SK-N-SH (cell line): ENCODE results near the gene ZNF577. TPM values are rescaled to one million over a fixed set of nuclear protein-coding genes. Genes with fewer than 3 reads are reported as not detected.

Source experiments
- CTCF ChIA-PET: fragments of 300-600, 350-600 bp; formaldehyde crosslinking; extraction: SDS; loops from one replicate; lab custom pipeline; 2021; lab: Yijun Ruan, JAX
- POLR2A ChIA-PET: fragments of 350-600 bp; sonication (Branson Sonifier 250); formaldehyde crosslinking; extraction: SDS; loops from one replicate; lab custom pipeline; 2020; ENCODE audit warnings: antibody characterized with exemption, inconsistent platforms; lab: Yijun Ruan, JAX
- DNase-seq: peaks from one replicate; pipeline ENCODE4 v3.0.0; 2012
- H2AFZ ChIP-seq: fragments of 200-600 bp; sonication (generic); 2 replicates; pipeline ENCODE4 v1.8.1; 2016; ENCODE audit warnings: antibody characterized with exemption, mild to moderate bottlenecking, low read depth
- H3F3A ChIP-seq: fragments of 200-600 bp; sonication (generic); replicated peaks from 2 replicates; pipeline ENCODE3; 2016; ENCODE audit warnings: antibody characterized with exemption, mild to moderate bottlenecking; ENCODE audit not compliant: insufficient read depth
- H3K27ac ChIP-seq, 2 experiments: fragments of 200-500 bp in 1 of 2; fragments of 200-600 bp in 1 of 2; sonication (Bioruptor generic) in 1 of 2; sonication (generic), shearing (Covaris generic) in 1 of 2; 2 replicates each; pipeline versions ENCODE4 v1.5.1 to v1.6.1; 2014 to 2016; ENCODE audit warnings: low read depth in 2 of 2, inconsistent platforms in 1 of 2, low read length in 1 of 2, mild to moderate bottlenecking in 1 of 2, mixed read lengths in 1 of 2
- H3K27me3 ChIP-seq: fragments of 200-600 bp; sonication (generic), shearing (Covaris generic); 2 replicates; pipeline ENCODE4 v1.6.1; 2016; ENCODE audit warnings: mixed run types; ENCODE audit not compliant: insufficient read depth
- H3K36me3 ChIP-seq, 2 experiments: fragments of 200-500 bp in 1 of 2; fragments of 200-600 bp in 1 of 2; sonication (Bioruptor generic) in 1 of 2; sonication (generic) in 1 of 2; replicated peaks in 1 of 2; 2 replicates each; pipeline versions ENCODE3 to v1.5.1; 2014 to 2016; ENCODE audit warnings: low read length in 1 of 2, mild to moderate bottlenecking in 1 of 2; ENCODE audit not compliant: insufficient read depth in 2 of 2, control insufficient read depth in 1 of 2
- H3K4me1 ChIP-seq, 2 experiments: fragments of 200-500 bp in 1 of 2; fragments of 200-600 bp in 1 of 2; sonication (Bioruptor generic) in 1 of 2; sonication (generic), shearing (Covaris generic) in 1 of 2; 2 replicates each; pipeline versions ENCODE4 v1.5.1 to v1.6.1; 2014 to 2016; ENCODE audit warnings: low read depth in 1 of 2, low read length in 1 of 2, mixed run types in 1 of 2; ENCODE audit not compliant: insufficient read depth in 2 of 2, control insufficient read depth in 1 of 2
- H3K4me2 ChIP-seq: fragments of 200-600 bp; sonication (generic), shearing (Covaris generic); 2 replicates; pipeline ENCODE4 v1.6.1; 2017; ENCODE audit warnings: mixed run types
- H3K4me3 ChIP-seq, 2 experiments: fragments of 200-500 bp in 1 of 2; fragments of 200-600 bp in 1 of 2; sonication (Bioruptor generic) in 1 of 2; sonication (generic), shearing (Covaris generic) in 1 of 2; 2 replicates each; pipeline versions ENCODE4 v1.5.1 to v1.8.1; 2014 to 2016; ENCODE audit warnings: low read depth in 2 of 2, inconsistent platforms in 1 of 2, low read length in 1 of 2, mild to moderate bottlenecking in 1 of 2, mixed read lengths in 1 of 2, moderate library complexity in 1 of 2
- H3K79me2 ChIP-seq: fragments of 200-600 bp; sonication (generic); 2 replicates; pipeline ENCODE4 v1.8.1; 2017; ENCODE audit warnings: mild to moderate bottlenecking; ENCODE audit not compliant: insufficient read depth
- H3K9ac ChIP-seq: fragments of 200-600 bp; sonication (generic); 2 replicates; pipeline ENCODE4 v1.6.1; 2017; ENCODE audit warnings: mixed run types
- H3K9me2 ChIP-seq: fragments of 200-600 bp; sonication (generic); 2 replicates; pipeline ENCODE4 v1.6.1; 2017; ENCODE audit warnings: mixed run types
- H3K9me3 ChIP-seq: fragments of 200-600 bp; sonication (generic); 2 replicates; pipeline ENCODE4 v1.6.1; 2017; ENCODE audit warnings: mixed run types, mild to moderate bottlenecking, moderate library complexity
- H4K20me1 ChIP-seq: fragments of 200-600 bp; sonication (generic); 2 replicates; pipeline ENCODE4 v1.6.1; 2017; ENCODE audit warnings: mild to moderate bottlenecking, mixed run types; ENCODE audit not compliant: insufficient read depth
- CHD2 ChIP-seq: fragments of 150-350 bp; IDR thresholded peaks from 2 replicates; pipeline ENCODE4 v1.6.1; 2018; ENCODE audit warnings: low read length; ENCODE audit not compliant: partially characterized antibody
- ELF1 ChIP-seq: IDR thresholded peaks from 2 replicates; pipeline ENCODE4 v1.4.0; 2012
- EZH2phosphoT487 ChIP-seq: fragments of 200-600 bp; sonication (generic); IDR thresholded peaks from 2 replicates; pipeline ENCODE4 v1.6.1; 2017; ENCODE audit warnings: low read depth, mixed run types, mild to moderate bottlenecking, antibody characterized with exemption, moderate library complexity, borderline replicate concordance
- FOSL2 ChIP-seq: IDR thresholded peaks from 2 replicates; pipeline ENCODE4 v1.4.0; 2012; ENCODE audit warnings: low read depth, mild to moderate bottlenecking, moderate library complexity, borderline replicate concordance
- FOXJ3 ChIP-seq: sonication (generic); formaldehyde crosslinking; IDR thresholded peaks from 2 replicates; pipeline ENCODE4 v1.5.1; 2020; ENCODE audit warnings: mild to moderate bottlenecking, missing genetic modification reagents
- FOXM1 ChIP-seq: IDR thresholded peaks from 2 replicates; pipeline ENCODE4 v1.4.0; 2012; ENCODE audit warnings: low read depth, mild to moderate bottlenecking
- GABPA ChIP-seq: IDR thresholded peaks from 2 replicates; pipeline ENCODE4 v1.4.0; 2012; ENCODE audit warnings: low read depth, mild to moderate bottlenecking
- JUND ChIP-seq: IDR thresholded peaks from 2 replicates; pipeline ENCODE4 v1.4.0; 2012
- MXI1 ChIP-seq: IDR thresholded peaks from 2 replicates; pipeline ENCODE4 v1.6.1; 2012; ENCODE audit warnings: mild to moderate bottlenecking, low read depth, low read length, improper control_type of control experiment
- NFIC ChIP-seq: IDR thresholded peaks from 2 replicates; pipeline ENCODE4 v1.4.0; 2012; ENCODE audit warnings: borderline replicate concordance
- NRF1 ChIP-seq: IDR thresholded peaks from 2 replicates; pipeline ENCODE4 v1.6.1; 2012; ENCODE audit warnings: low read depth, mild to moderate bottlenecking, low read length
- RCOR1 ChIP-seq: fragments of 150-350 bp; IDR thresholded peaks from 2 replicates; pipeline ENCODE4 v1.6.1; 2017; ENCODE audit warnings: antibody characterized with exemption, low read length
- RFX5 ChIP-seq: IDR thresholded peaks from 2 replicates; pipeline ENCODE4 v1.6.1; 2012; ENCODE audit warnings: mild to moderate bottlenecking, improper control_type of control experiment, low read length
- RXRA ChIP-seq: IDR thresholded peaks from 2 replicates; pipeline ENCODE4 v1.4.0; 2012; ENCODE audit warnings: low read depth, mild to moderate bottlenecking, borderline replicate concordance
- TCF12 ChIP-seq: IDR thresholded peaks from 2 replicates; pipeline ENCODE4 v1.4.0; 2012
- TEAD4 ChIP-seq: IDR thresholded peaks from 2 replicates; pipeline ENCODE4 v1.4.0; 2012; ENCODE audit warnings: mild to moderate bottlenecking, borderline replicate concordance; ENCODE audit not compliant: insufficient read depth
- USF2 ChIP-seq: fragments of 150-350 bp; IDR thresholded peaks from 2 replicates; pipeline ENCODE4 v1.6.1; 2017; ENCODE audit warnings: antibody characterized with exemption, low read length, low read depth, borderline replicate concordance
- YY1 ChIP-seq: IDR thresholded peaks from 2 replicates; pipeline ENCODE4 v1.4.0; 2012; ENCODE audit warnings: low read depth, mild to moderate bottlenecking
- ZBTB33 ChIP-seq: IDR thresholded peaks from 2 replicates; pipeline ENCODE4 v1.4.0; 2012; ENCODE audit warnings: low read depth, borderline replicate concordance
- WGBS: methylation state at CpG from one replicate; pipeline ENCODE4 v1.1.6; 2017; ENCODE audit warnings: low lambda C conversion rate; 5-methylcytosine and 5-hydroxymethylcytosine counted together
- polyA plus RNA-seq, 3 experiments: library from polyadenylated mRNA; depleted of rRNA; stranded (reverse); fragments of >200 nt; gene quantifications; 2 replicates each; pipeline ENCODE4 v1.2.3, GENCODE V29; 2012
- TF ChIP-seq, protein P1 (sequence below): IDR thresholded peaks from 2 replicates; pipeline ENCODE4 v1.4.0; 2012; ENCODE audit warnings: low read depth, borderline replicate concordance
- TF ChIP-seq, protein P2 (sequence below): fragments of 150-350 bp; IDR thresholded peaks from 2 replicates; pipeline ENCODE4 v1.6.1; 2016; ENCODE audit warnings: mild to moderate bottlenecking, low read depth, low read length
- TF ChIP-seq, protein P3 (sequence below): IDR thresholded peaks from 2 replicates; pipeline ENCODE4; 2012

Gene ZNF577
- polyA plus RNA-seq, 1 of the 3 experiments (the other 2 are of a cell fraction): 6.8 TPM

DNA sequence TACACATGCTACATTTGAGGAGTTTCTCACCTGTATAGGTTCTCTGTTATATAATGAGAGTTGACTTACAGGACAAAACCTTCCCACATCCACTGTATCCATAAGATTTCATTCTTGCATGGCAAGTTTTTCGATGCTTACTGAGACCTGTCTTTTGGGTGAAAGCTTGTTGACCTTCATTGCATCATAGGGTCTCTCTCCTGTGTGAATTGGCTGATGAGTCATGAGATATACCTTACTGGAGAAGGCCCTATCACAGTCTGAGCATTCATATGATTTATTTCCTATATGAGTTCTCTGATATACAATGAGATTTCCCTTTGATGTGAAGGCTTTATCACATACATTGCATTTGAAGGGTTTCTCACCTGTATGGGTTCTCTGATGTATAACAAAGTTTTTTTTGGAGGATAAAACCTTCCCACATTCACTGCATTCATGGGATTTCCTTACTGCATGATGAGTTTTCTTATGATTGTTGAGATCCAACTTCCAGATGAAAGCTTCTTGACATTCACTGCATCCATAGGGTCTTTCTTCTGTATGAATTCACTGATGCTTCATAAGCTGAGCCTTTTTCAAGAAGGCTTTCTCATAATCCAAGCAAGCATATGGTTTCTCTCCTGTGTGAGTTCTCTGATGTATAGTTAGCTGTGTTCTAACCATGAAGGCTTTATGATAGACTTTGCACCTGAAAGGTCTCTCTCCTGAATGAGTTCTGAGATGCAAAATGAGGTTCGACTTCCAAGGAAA lies 25.7 kb downstream of the ZNF577 start:
- Histone ChIP-seq H3K4me3 (no peak overlapping the region), H3K27ac (no peak overlapping the region), H3K36me3 (peaks cover 0 to 10% of the 10 kb centered on the region in 2 experiments), H3K27me3 (no peaks in the 10 kb centered on the region), H2AFZ (no peak overlapping the region), H3F3A (no peaks in the 10 kb centered on the region), H3K9ac (no peak overlapping the region), H3K79me2 (no peaks in the 10 kb centered on the region), H3K9me2 (no peaks in the 10 kb centered on the region), H3K4me2 (no peak overlapping the region), H3K9me3 (peaks cover 56% of the 10 kb centered on the region), H3K4me1 (no peaks in the 10 kb centered on the region), H4K20me1 (no peaks in the 10 kb centered on the region)
- WGBS: 21% methylated on average over 2 of the region's 2 CpGs
- ChIA-PET CTCF (no interaction called here), POLR2A (no interaction called here)
- DNase-seq: no peak
- TF ChIP-seq NRF1 (no peak), JUND (no peak), FOXJ3 (no peak), RCOR1 (no peak), GABPA (no peak), MXI1 (no peak), RXRA (no peak), EZH2phosphoT487 (no peak), USF2 (no peak), FOSL2 (no peak), TCF12 (no peak), CHD2 (no peak), FOXM1 (no peak)
- TF ChIP-seq, protein P1, sequence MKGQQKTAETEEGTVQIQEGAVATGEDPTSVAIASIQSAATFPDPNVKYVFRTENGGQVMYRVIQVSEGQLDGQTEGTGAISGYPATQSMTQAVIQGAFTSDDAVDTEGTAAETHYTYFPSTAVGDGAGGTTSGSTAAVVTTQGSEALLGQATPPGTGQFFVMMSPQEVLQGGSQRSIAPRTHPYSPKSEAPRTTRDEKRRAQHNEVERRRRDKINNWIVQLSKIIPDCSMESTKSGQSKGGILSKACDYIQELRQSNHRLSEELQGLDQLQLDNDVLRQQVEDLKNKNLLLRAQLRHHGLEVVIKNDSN: no peak
- TF ChIP-seq, protein P2, sequence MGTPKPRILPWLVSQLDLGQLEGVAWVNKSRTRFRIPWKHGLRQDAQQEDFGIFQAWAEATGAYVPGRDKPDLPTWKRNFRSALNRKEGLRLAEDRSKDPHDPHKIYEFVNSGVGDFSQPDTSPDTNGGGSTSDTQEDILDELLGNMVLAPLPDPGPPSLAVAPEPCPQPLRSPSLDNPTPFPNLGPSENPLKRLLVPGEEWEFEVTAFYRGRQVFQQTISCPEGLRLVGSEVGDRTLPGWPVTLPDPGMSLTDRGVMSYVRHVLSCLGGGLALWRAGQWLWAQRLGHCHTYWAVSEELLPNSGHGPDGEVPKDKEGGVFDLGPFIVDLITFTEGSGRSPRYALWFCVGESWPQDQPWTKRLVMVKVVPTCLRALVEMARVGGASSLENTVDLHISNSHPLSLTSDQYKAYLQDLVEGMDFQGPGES: no peak

DNA sequence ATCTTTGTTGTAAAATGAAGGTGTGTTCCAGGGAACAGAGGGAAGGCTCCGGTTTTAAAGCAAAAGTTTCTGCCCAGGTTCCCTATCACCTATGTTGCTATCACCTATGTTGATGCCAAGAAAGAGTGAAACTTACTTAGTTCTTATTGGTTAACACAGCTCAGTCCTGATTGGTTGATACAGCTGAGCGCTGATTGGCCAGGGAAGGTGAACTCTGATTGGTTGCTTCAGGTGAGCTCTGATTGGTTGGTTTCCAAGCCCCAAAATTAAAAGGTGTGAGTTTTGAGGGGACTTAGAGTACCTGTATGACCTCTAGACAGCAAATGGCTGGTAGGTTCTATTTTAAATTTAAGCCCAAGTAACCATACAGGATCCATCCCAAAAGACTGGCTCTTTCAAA lies 50.6 kb downstream of the ZNF577 start:
- Histone ChIP-seq H3K9ac (no peak overlapping the region), H4K20me1 (no peaks in the 10 kb centered on the region), H3K36me3 (no peaks in the 10 kb centered on the region), H2AFZ (no peak overlapping the region), H3K4me2 (no peak overlapping the region), H3K27me3 (no peaks in the 10 kb centered on the region), H3K4me3 (no peak overlapping the region), H3F3A (no peaks in the 10 kb centered on the region), H3K9me2 (no peaks in the 10 kb centered on the region), H3K27ac (no peak overlapping the region), H3K79me2 (no peaks in the 10 kb centered on the region), H3K9me3 (peaks cover 2% of the 10 kb centered on the region), H3K4me1 (no peaks in the 10 kb centered on the region)
- CTCF ChIA-PET: no interaction called here
- POLR2A ChIA-PET: no interaction called here
- no peak for DNase-seq
- WGBS: 43% methylated on average over 2 of the region's 2 CpGs
- TF ChIP-seq CHD2 (no peak), JUND (no peak), NFIC (no peak), YY1 (no peak), ZBTB33 (no peak), RFX5 (no peak), TEAD4 (no peak), ELF1 (no peak), NRF1 (no peak), TCF12 (no peak)
- TF ChIP-seq, protein P2: no peak
- TF ChIP-seq, protein P3, sequence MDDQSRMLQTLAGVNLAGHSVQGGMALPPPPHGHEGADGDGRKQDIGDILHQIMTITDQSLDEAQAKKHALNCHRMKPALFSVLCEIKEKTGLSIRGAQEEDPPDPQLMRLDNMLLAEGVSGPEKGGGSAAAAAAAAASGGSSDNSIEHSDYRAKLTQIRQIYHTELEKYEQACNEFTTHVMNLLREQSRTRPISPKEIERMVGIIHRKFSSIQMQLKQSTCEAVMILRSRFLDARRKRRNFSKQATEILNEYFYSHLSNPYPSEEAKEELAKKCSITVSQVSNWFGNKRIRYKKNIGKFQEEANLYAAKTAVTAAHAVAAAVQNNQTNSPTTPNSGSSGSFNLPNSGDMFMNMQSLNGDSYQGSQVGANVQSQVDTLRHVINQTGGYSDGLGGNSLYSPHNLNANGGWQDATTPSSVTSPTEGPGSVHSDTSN: no peak
